AG04450 (cell line): ENCODE measurements around the gene SMPD3. TPM values are rescaled to one million over a fixed set of nuclear protein-coding genes. Genes with fewer than 3 reads are reported as not detected.

ENCODE experiments used
- CTCF ChIA-PET: fragments of 300-600, 350-600 bp; formaldehyde crosslinking; extraction: SDS; loops from one replicate; lab custom pipeline; 2022; ENCODE audit warnings: antibody characterized with exemption, inconsistent platforms; lab: Charles Lee
- POLR2A ChIA-PET: fragments of 350-600 bp; formaldehyde crosslinking; extraction: SDS; loops from one replicate; lab custom pipeline; 2021; ENCODE audit warnings: antibody characterized with exemption, inconsistent platforms; lab: Yijun Ruan, JAX
- DNase-seq: peaks from one replicate; pipeline ENCODE4 v3.0.0-alpha.2; 2011; ENCODE audit warnings: low read depth, low spot score
- H3K27ac ChIP-seq: one replicate; pipeline ENCODE4 v1.5.1; 2012; ENCODE audit warnings: low read depth, low read length, control low read depth
- H3K27me3 ChIP-seq: one replicate; pipeline ENCODE4 v1.6.0; 2012; ENCODE audit warnings: low read length; ENCODE audit not compliant: control insufficient read depth, insufficient read depth
- H3K4me3 ChIP-seq: 2 replicates; pipeline ENCODE4 v1.5.1; 2011; ENCODE audit warnings: mild to moderate bottlenecking, low read depth, low read length, control low read depth
- H3K9me3 ChIP-seq: 2 replicates; pipeline ENCODE4 v1.5.1; 2012; ENCODE audit warnings: low read length; ENCODE audit not compliant: control insufficient read depth, insufficient read depth
- polyA plus RNA-seq: library from polyadenylated mRNA; depleted of rRNA; stranded (reverse); fragments of >200 nt; gene quantifications from 2 replicates; pipeline ENCODE4 v1.2.3, GENCODE V29; 2011
- TF ChIP-seq, protein P1 (sequence below): IDR thresholded peaks from 2 replicates; pipeline ENCODE4 v1.5.1; 2011; ENCODE audit warnings: low read depth, low read length, control low read depth, inconsistent platforms

The SMPD3 gene
- polyA plus RNA-seq, 1 experiment, result not detected

- Histone ChIP-seq H3K9me3 (no peaks in the 10 kb centered on the region; the same call in 1 of the 2 replicates), H3K27me3 (peaks cover 12% of the 10 kb centered on the region), H3K27ac (no peak overlapping the region), H3K4me3 (no peak overlapping the region)
- ChIA-PET POLR2A (no interaction called here), CTCF (interaction anchor here (2.6 kb wide), 1 partner anchor 25 kb away, joined by 8 read pairs; no protein-coding TSS in a partner anchor)
- TF ChIP-seq, protein P1, sequence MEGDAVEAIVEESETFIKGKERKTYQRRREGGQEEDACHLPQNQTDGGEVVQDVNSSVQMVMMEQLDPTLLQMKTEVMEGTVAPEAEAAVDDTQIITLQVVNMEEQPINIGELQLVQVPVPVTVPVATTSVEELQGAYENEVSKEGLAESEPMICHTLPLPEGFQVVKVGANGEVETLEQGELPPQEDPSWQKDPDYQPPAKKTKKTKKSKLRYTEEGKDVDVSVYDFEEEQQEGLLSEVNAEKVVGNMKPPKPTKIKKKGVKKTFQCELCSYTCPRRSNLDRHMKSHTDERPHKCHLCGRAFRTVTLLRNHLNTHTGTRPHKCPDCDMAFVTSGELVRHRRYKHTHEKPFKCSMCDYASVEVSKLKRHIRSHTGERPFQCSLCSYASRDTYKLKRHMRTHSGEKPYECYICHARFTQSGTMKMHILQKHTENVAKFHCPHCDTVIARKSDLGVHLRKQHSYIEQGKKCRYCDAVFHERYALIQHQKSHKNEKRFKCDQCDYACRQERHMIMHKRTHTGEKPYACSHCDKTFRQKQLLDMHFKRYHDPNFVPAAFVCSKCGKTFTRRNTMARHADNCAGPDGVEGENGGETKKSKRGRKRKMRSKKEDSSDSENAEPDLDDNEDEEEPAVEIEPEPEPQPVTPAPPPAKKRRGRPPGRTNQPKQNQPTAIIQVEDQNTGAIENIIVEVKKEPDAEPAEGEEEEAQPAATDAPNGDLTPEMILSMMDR, result no peak
- no peak for DNase-seq
Observed at GRCh38 chr16:68371706-68372380, 76.5 kb downstream of the SMPD3 start.

DNA sequence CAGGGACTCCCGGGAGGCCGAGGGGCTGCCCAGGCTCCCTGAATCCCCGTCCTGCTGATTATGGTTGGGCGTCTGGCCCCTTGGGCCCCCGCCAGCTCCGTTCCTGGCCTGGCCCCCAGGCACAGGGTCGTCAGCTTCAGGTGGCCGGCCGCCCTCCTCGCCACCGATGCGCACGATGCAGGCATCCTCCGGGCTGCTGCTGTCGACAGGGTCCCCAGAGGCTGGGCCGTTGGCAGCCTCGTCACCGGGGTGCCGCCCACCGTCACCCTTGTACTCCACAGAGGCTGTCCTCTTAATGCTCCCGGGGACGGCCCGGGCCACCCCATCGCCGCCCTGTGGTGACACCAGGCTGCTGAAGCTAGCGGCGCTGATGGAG is 77.0 kb downstream of the SMPD3 start:
- Histone ChIP-seq H3K9me3 (no peaks in the 10 kb centered on the region; the same call in 1 of the 2 replicates), H3K27me3 (peaks cover 11% of the 10 kb centered on the region), H3K27ac (no peak overlapping the region), H3K4me3 (no peak overlapping the region)
- no peak for DNase-seq
- CTCF ChIA-PET, result no interaction called here
- POLR2A ChIA-PET, result no interaction called here
- TF ChIP-seq, protein P1, result no peak

DNA sequence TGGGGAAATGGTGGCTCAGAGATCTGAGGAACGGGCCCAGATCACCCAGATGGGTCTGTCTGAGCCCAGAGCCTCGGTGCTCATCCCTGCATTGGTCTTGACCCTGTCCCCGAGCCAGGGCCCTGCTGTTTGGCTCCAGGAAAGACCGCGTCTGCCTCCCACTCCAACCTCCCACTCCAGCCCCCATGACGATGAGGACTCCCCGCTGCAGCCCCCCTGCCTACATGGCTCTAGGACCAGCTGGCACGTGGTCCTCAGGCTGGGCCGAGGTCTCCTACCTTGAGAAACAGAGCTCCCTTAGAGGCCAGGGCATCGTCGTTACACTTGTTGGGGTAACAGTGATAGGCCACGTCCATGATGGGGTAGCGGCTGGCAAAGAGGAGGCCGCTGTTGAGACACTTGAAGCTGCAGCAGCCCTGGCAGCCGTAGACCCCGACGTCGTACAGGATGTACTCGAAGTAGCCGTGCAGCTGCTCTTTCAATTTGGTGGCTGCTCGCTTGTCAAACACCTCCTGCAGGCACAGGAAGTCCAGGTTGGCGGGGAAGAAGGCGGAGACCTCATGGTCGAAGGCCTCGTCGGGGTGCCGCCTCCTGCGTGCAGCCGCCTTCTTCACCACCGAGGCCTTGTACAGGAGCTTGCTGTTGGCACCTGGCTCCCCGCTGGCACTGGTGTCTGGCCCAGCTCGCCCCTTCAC is 77.6 kb downstream of the SMPD3 start:
- no peaks in the 10 kb centered on the region; the same call in 1 of the 2 replicates for H3K9me3 ChIP-seq
- no peak for DNase-seq
- H3K27ac ChIP-seq, result no peak overlapping the region
- H3K27me3 ChIP-seq, result peaks cover 9% of the 10 kb centered on the region
- no peak overlapping the region for H3K4me3 ChIP-seq
- TF ChIP-seq, protein P1, result no peak
- ChIA-PET POLR2A (no interaction called here), CTCF (no interaction called here)

DNA sequence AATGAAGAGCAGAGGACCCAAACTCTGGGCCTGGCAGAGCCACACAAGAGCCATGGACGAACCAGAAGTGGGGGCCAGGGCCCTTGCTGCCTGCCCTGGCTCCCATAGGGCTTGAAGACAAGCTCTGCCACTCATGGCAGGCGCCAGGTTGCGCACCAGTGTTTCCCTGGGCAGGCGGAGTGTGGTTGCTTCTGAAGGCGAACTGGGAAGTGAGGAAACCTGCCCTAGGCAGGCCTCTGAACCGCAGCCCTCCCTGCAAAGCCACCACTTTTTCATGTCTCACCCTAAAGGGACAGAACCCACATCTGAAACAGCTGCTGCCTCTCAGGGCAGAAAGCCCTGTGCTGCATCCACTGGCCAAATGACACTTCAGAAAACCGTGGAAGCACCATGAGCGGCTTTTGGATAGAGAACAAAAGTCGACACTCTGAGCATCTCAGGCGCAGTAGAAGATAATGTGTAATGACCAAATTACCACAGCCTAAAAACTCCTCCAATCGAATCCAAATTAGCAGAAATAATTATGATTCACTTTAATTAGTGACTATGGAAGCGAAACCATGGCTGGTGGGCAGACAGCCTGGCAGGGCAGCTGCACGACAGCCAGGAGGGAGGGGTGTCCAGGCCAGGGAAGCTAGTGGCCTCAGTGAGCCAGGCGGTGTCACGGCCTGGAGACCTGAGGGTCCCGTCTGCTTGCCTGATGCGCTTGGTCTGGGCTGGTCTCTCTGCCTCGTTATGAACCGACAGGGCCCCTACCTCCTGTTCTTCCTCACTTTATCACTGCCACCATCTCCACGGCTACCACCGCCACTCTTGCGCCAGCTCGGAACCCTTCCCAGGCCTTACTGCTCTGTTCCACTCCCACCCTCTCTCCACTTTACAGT is 78.4 kb downstream of the SMPD3 start:
- TF ChIP-seq, protein P1, result no peak
- Histone ChIP-seq H3K9me3 (no peaks in the 10 kb centered on the region; the same call in 1 of the 2 replicates), H3K27ac (no peak overlapping the region), H3K27me3 (peaks cover 9% of the 10 kb centered on the region), H3K4me3 (no peak overlapping the region)
- no peak for DNase-seq
- ChIA-PET CTCF (no interaction called here), POLR2A (no interaction called here)
